ENCODE data around the gene ZBTB44. TPM values are rescaled to one million over a fixed set of nuclear protein-coding genes. Genes with fewer than 3 reads are reported as not detected.
"Not testable (repeated sequence)": the region's sequence is repeated elsewhere in the genome, so short reads cannot be mapped to it uniquely, and the experiment has no call there.

The ZBTB44 gene
- total RNA-seq, 1 donor from 2014 or later, result 44.8 TPM

- no peak for DNase-seq (ENCODE audit: low spot score)
These were observed 116.4 kb downstream of the ZBTB44 start for GRCh38 chr11:130198292-130198691.

GRCh38 chr11:130197386-130198035 lies 117.2 kb downstream of the ZBTB44 start:
- DNase-seq (ENCODE audit: low spot score), result no peak

- no peak for DNase-seq (ENCODE audit: low spot score)
These were observed 120.3 kb downstream of the ZBTB44 start for GRCh38 chr11:130194241-130195023.

GRCh38 chr11:130193551-130193950 lies 121.2 kb downstream of the ZBTB44 start:
- not testable (repeated sequence) for DNase-seq (ENCODE audit: low spot score)

- no peak for DNase-seq (ENCODE audit: low spot score)
These were observed 121.9 kb downstream of the ZBTB44 start for GRCh38 chr11:130192845-130193267.

GRCh38 chr11:130191896-130192295 lies 122.8 kb downstream of the ZBTB44 start:
- DNase-seq (ENCODE audit: low spot score), result no peak

- no peak for DNase-seq (ENCODE audit: low spot score)
These were observed 124.3 kb downstream of the ZBTB44 start for GRCh38 chr11:130190371-130190881.

- DNase-seq (ENCODE audit: low spot score), result peak; percentile 35
These were observed 125.1 kb downstream of the ZBTB44 start for GRCh38 chr11:130189492-130190210.

- DNase-seq (ENCODE audit: low spot score), result no peak
These were observed 126.0 kb downstream of the ZBTB44 start for GRCh38 chr11:130188585-130189347.

GRCh38 chr11:130188047-130188446 lies 126.7 kb downstream of the ZBTB44 start:
- DNase-seq (ENCODE audit: low spot score), result no peak

GRCh38 chr11:130187096-130187495 lies 127.6 kb downstream of the ZBTB44 start:
- no peak for DNase-seq (ENCODE audit: low spot score)

- no peak for DNase-seq (ENCODE audit: low spot score)
These were observed 130.7 kb downstream of the ZBTB44 start for GRCh38 chr11:130183878-130184610.

- DNase-seq (ENCODE audit: low spot score), result peak; percentile 70
These were observed 133.1 kb downstream of the ZBTB44 start for GRCh38 chr11:130181295-130182272.

- no peak for DNase-seq (ENCODE audit: low spot score)
These were observed 133.8 kb downstream of the ZBTB44 start for GRCh38 chr11:130180896-130181294.

- no peak for DNase-seq (ENCODE audit: low spot score)
These were observed 134.2 kb downstream of the ZBTB44 start for GRCh38 chr11:130180491-130180890.

GRCh38 chr11:130179396-130180306 lies 135.1 kb downstream of the ZBTB44 start:
- DNase-seq (ENCODE audit: low spot score), result peak; percentile 38

GRCh38 chr11:130178441-130179339 lies 136.0 kb downstream of the ZBTB44 start:
- DNase-seq (ENCODE audit: low spot score), result no peak
